H9 (cell line): Measurements from ENCODE around the gene PLEKHG1. TPM values are rescaled to one million over a fixed set of nuclear protein-coding genes. Genes with fewer than 3 reads are reported as not detected.

Source experiments
- DNase-seq: peaks from one replicate; pipeline ENCODE4 v3.0.0-alpha.2; 2017
- H2AFZ ChIP-seq: one replicate; pipeline ENCODE4 v1.6.1; 2013; ENCODE audit warnings: mild to moderate bottlenecking, low read length, control low read depth, moderate library complexity
- H2AK5ac ChIP-seq: 2 replicates; pipeline ENCODE4 v1.6.1; 2013; ENCODE audit warnings: low read length, control low read depth, mixed read lengths; ENCODE audit not compliant: insufficient read length
- H2BK120ac ChIP-seq: one replicate; pipeline ENCODE4 v1.6.1; 2013; ENCODE audit warnings: low read depth, mild to moderate bottlenecking, low read length, control low read depth, inconsistent platforms; ENCODE audit not compliant: poor library complexity, severe bottlenecking
- H2BK12ac ChIP-seq: 2 replicates; pipeline ENCODE4 v1.6.1; 2013; ENCODE audit warnings: low read length, control low read depth, mixed read lengths, low read depth; ENCODE audit not compliant: insufficient read length
- H2BK15ac ChIP-seq: 2 replicates; pipeline ENCODE4 v1.6.1; 2013; ENCODE audit warnings: low read depth, low read length, control low read depth
- H2BK20ac ChIP-seq: one replicate; pipeline ENCODE4 v1.6.1; 2013; ENCODE audit warnings: low read depth, mild to moderate bottlenecking, low read length, control low read depth, inconsistent platforms; ENCODE audit not compliant: poor library complexity, severe bottlenecking
- H2BK5ac ChIP-seq: 2 replicates; pipeline ENCODE4 v1.6.1; 2013; ENCODE audit warnings: low read length, control low read depth, mixed read lengths; ENCODE audit not compliant: insufficient read length
- H3K14ac ChIP-seq: 2 replicates; pipeline ENCODE4 v1.6.1; 2013; ENCODE audit warnings: low read length, control low read depth; ENCODE audit not compliant: insufficient read depth
- H3K18ac ChIP-seq: 2 replicates; pipeline ENCODE4 v1.6.1; 2013; ENCODE audit warnings: low read depth, mild to moderate bottlenecking, mixed read lengths, low read length, control low read depth; ENCODE audit not compliant: insufficient read length
- H3K23ac ChIP-seq: 2 replicates; pipeline ENCODE4 v1.6.1; 2013; ENCODE audit warnings: low read length, control low read depth, mixed read lengths, low read depth; ENCODE audit not compliant: insufficient read length
- H3K23me2 ChIP-seq: 2 replicates; pipeline ENCODE4 v1.6.1; 2013; ENCODE audit warnings: low read depth, mild to moderate bottlenecking, mixed read lengths, low read length, control low read depth; ENCODE audit not compliant: insufficient read length, poor library complexity, severe bottlenecking
- H3K27ac ChIP-seq: 2 replicates; pipeline ENCODE4 v1.5.1; 2013; ENCODE audit warnings: low read length, control low read depth, mixed read lengths, low read depth; ENCODE audit not compliant: insufficient read length
- H3K27me3 ChIP-seq: 2 replicates; pipeline ENCODE4 v1.6.1; 2013; ENCODE audit warnings: low read length, control low read depth, inconsistent platforms; ENCODE audit not compliant: insufficient read depth
- H3K4ac ChIP-seq: 2 replicates; pipeline ENCODE4 v1.6.1; 2013; ENCODE audit warnings: low read depth, mild to moderate bottlenecking, control low read depth, inconsistent platforms, low read length, moderate library complexity
- H3K4me1 ChIP-seq: 2 replicates; pipeline ENCODE4 v1.6.1; 2013; ENCODE audit warnings: low read length, control low read depth, inconsistent platforms; ENCODE audit not compliant: insufficient read depth
- H3K4me2 ChIP-seq: 2 replicates; pipeline ENCODE4 v1.6.1; 2013; ENCODE audit warnings: low read length, control low read depth, mixed read lengths; ENCODE audit not compliant: insufficient read length, insufficient read depth
- H3K56ac ChIP-seq: 2 replicates; pipeline ENCODE4 v1.6.1; 2013; ENCODE audit warnings: low read depth, mild to moderate bottlenecking, mixed read lengths, low read length, control low read depth; ENCODE audit not compliant: insufficient read length
- H3K79me1 ChIP-seq: 2 replicates; pipeline ENCODE4 v1.6.1; 2013; ENCODE audit warnings: low read depth, mild to moderate bottlenecking, moderate library complexity, low read length, control low read depth, inconsistent platforms; ENCODE audit not compliant: insufficient read depth, poor library complexity, severe bottlenecking
- H3K79me2 ChIP-seq: 2 replicates; pipeline ENCODE4 v1.6.1; 2013; ENCODE audit warnings: low read length, control low read depth, inconsistent platforms; ENCODE audit not compliant: insufficient read depth
- H3K9ac ChIP-seq: 2 replicates; pipeline ENCODE4 v1.6.1; 2013; ENCODE audit warnings: low read length, control low read depth, mixed read lengths; ENCODE audit not compliant: insufficient read length; ENCODE audit errors: extremely low read depth
- H3K9me3 ChIP-seq: one replicate; pipeline ENCODE4 v1.6.1; 2013; ENCODE audit warnings: low read depth, low read length, inconsistent platforms; ENCODE audit not compliant: control insufficient read depth
- H3T11ph ChIP-seq: one replicate; pipeline ENCODE4 v1.6.1; 2013; ENCODE audit warnings: mild to moderate bottlenecking, low read length, control low read depth, inconsistent platforms
- H4K20me1 ChIP-seq: one replicate; pipeline ENCODE4 v1.6.1; 2013; ENCODE audit not compliant: control insufficient read depth, insufficient read length, insufficient read depth
- H4K5ac ChIP-seq: 2 replicates; pipeline ENCODE4 v1.6.1; 2013; ENCODE audit warnings: low read depth, mild to moderate bottlenecking, mixed read lengths, low read length, control low read depth; ENCODE audit not compliant: insufficient read length
- H4K8ac ChIP-seq: replicated peaks from 2 replicates; pipeline ENCODE4 v1.6.1; 2013; ENCODE audit warnings: low read length, control low read depth, mixed read lengths, low read depth; ENCODE audit not compliant: insufficient read length
- H4K91ac ChIP-seq: 2 replicates; pipeline ENCODE4 v1.6.1; 2013; ENCODE audit warnings: low read depth, mild to moderate bottlenecking, moderate library complexity, mixed read lengths, low read length, control low read depth; ENCODE audit not compliant: insufficient read length
- H3K27ac Mint-ChIP-seq, 3 experiments: 2 replicates in 2 of 3; 3 replicates in 1 of 3; pipeline ENCODE4 v1.8.0; 2020 to 2021; ENCODE audit warnings: mixed read lengths in 3 of 3, mild to moderate bottlenecking in 1 of 3, moderate library complexity in 1 of 3
- H3K27me3 Mint-ChIP-seq: 2 replicates; pipeline ENCODE4 v1.8.0; 2021; ENCODE audit warnings: low read depth, mild to moderate bottlenecking, moderate library complexity, mixed read lengths
- H3K36me3 Mint-ChIP-seq, 3 experiments: 2 replicates in 2 of 3; 3 replicates in 1 of 3; pipeline ENCODE4 v1.8.0; 2020 to 2021; ENCODE audit warnings: low read depth in 3 of 3, mixed read lengths in 3 of 3; ENCODE audit not compliant: insufficient read depth in 1 of 3
- H3K4me1 Mint-ChIP-seq, 2 experiments: 2 replicates each; pipeline ENCODE4 v1.8.0; 2020; ENCODE audit warnings: mixed read lengths in 2 of 2
- H3K4me3 Mint-ChIP-seq, 2 experiments: 2 replicates in 1 of 2; 3 replicates in 1 of 2; pipeline ENCODE4 v1.8.0; 2020 to 2021; ENCODE audit warnings: mild to moderate bottlenecking in 2 of 2, mixed read lengths in 2 of 2, moderate library complexity in 1 of 2
- H3K9me3 Mint-ChIP-seq, 2 experiments: 2 replicates in 1 of 2; 3 replicates in 1 of 2; pipeline ENCODE4 v1.8.0; 2020; ENCODE audit warnings: mild to moderate bottlenecking in 2 of 2, mixed read lengths in 2 of 2, moderate library complexity in 1 of 2
- WGBS: extraction: QIAGEN DNeasy Blood & Tissue Kit; methylation state at CpG from one replicate; pipeline ENCODE4 v1.1.7; 2013; ENCODE audit warnings: missing lambda C conversion rate, low lambda C conversion rate, mixed read lengths; ENCODE audit not compliant: insufficient read length; ENCODE audit errors: extremely low coverage; 5-methylcytosine and 5-hydroxymethylcytosine counted together
- total RNA-seq: library from RNA; stranded (reverse); gene quantifications from 2 replicates; pipeline ENCODE4 v1.2.1, GENCODE V29; 2021
- TF ChIP-seq, protein P1 (sequence below): fragments of 200-600 bp; sonication (generic); conservative IDR thresholded peaks from 3 replicates; pipeline ENCODE4 v1.8.0; 2021; ENCODE audit warnings: antibody characterized with exemption, mild to moderate bottlenecking

The PLEKHG1 gene
- total RNA-seq, 1 experiment from 2014 or later = 1.0 TPM

DNA sequence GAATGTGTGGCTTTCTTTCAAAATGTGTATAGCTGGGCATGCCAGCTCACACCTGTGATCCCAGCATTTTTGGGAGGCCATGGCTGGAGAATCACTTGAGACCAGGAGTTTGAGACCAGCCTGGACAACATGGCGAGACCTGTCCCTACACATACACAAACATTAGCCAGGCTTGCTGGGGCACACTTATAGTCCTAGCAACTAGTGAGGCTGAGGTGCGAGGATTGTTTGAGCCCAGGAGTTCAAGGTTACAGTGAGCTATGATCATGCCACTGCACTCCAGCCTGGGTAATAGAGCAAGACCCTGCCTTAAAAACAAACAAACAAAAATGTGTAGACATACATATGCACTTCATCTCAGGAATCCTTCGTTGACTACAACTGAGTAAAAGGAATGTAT, 31.1 kb upstream of the PLEKHG1 start:
- WGBS = no CpG with 5 or more reads among the region's 3 CpGs

More for the DNA sequence above, 31.1 kb upstream of the PLEKHG1 start:
- Histone ChIP-seq H4K5ac (no peak overlapping the region), H2BK120ac (no peak overlapping the region), H3K27me3 (no peaks in the 10 kb centered on the region), H4K20me1 (no peaks in the 10 kb centered on the region), H2AK5ac (no peak overlapping the region), H3K56ac (no peak overlapping the region), H3K14ac (no peak overlapping the region), H3K18ac (no peak overlapping the region), H3K27ac (no peak overlapping the region), H2BK5ac (no peak overlapping the region), H3K23ac (no peak overlapping the region), H3T11ph (no peak overlapping the region), H3K4me1 (no peaks in the 10 kb centered on the region), H3K9me3 (no peaks in the 10 kb centered on the region), H3K4me2 (no peak overlapping the region), H2BK20ac (no peak overlapping the region), H3K79me1 (no peaks in the 10 kb centered on the region), H3K4ac (no peak overlapping the region), H3K79me2 (no peaks in the 10 kb centered on the region), H2BK12ac (no peak overlapping the region), H3K9ac (no peak overlapping the region), H4K8ac (no peak overlapping the region), H2AFZ (no peak overlapping the region), H2BK15ac (no peak overlapping the region), H3K23me2 (no peaks in the 10 kb centered on the region), H4K91ac (no peak overlapping the region)
- Mint-ChIP-seq H3K4me1 (peaks cover 0 to 4% of the 10 kb centered on the region in 2 experiments; a peak in 2 of 4 replicates), H3K27me3 (peaks cover 11% of the 10 kb centered on the region), H3K27ac (no peak overlapping the region), H3K9me3 (no peaks in the 10 kb centered on the region), H3K4me3 (no peak overlapping the region), H3K36me3 (no peaks in the 10 kb centered on the region; a peak in 1 of 7 replicates)
- DNase-seq = no peak
- TF ChIP-seq, protein P1, sequence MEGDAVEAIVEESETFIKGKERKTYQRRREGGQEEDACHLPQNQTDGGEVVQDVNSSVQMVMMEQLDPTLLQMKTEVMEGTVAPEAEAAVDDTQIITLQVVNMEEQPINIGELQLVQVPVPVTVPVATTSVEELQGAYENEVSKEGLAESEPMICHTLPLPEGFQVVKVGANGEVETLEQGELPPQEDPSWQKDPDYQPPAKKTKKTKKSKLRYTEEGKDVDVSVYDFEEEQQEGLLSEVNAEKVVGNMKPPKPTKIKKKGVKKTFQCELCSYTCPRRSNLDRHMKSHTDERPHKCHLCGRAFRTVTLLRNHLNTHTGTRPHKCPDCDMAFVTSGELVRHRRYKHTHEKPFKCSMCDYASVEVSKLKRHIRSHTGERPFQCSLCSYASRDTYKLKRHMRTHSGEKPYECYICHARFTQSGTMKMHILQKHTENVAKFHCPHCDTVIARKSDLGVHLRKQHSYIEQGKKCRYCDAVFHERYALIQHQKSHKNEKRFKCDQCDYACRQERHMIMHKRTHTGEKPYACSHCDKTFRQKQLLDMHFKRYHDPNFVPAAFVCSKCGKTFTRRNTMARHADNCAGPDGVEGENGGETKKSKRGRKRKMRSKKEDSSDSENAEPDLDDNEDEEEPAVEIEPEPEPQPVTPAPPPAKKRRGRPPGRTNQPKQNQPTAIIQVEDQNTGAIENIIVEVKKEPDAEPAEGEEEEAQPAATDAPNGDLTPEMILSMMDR = no peak
